Right atrium auricular region (tissue), 2 donors: ENCODE measurements around the gene SLC12A5. TPM values are rescaled to one million over a fixed set of nuclear protein-coding genes. Genes with fewer than 3 reads are reported as not detected.
A peak's percentile ranks its signal among the peaks of the same experiment; 100 is the strongest.

ENCODE experiments used
- DNase-seq: peaks from one replicate; pipeline ENCODE4 v3.0.0-alpha.2; 2019; ENCODE audit warnings: low spot score
- H3K27ac ChIP-seq, 2 donors: fragments of 200-600 bp; sonication (generic); 1 replicate in 1 of 2; 2 replicates in 1 of 2; pipeline ENCODE4 v1.5.1; 2016 to 2019
- H3K27me3 ChIP-seq, 2 donors: fragments of 200-600 bp; sonication (generic); one replicate each; pipeline versions ENCODE4 v1.5.1 to v1.6.0; 2017 to 2019
- H3K36me3 ChIP-seq: fragments of 200-600 bp; sonication (generic); one replicate; pipeline ENCODE4 v1.5.1; 2016
- H3K4me1 ChIP-seq, 2 donors: fragments of 200-600 bp; sonication (generic); one replicate each; pipeline versions ENCODE4 v1.5.1 to v1.6.0; 2017 to 2019
- H3K4me3 ChIP-seq, 2 donors: fragments of 200-600 bp; sonication (generic); 1 replicate in 1 of 2; 2 replicates in 1 of 2; pipeline ENCODE4 v1.5.1; 2017 to 2019; ENCODE audit warnings: mild to moderate bottlenecking in 1 of 2, moderate library complexity in 1 of 2
- H3K9me3 ChIP-seq, 2 donors: fragments of 200-600 bp; sonication (generic); one replicate each; pipeline ENCODE4 v1.5.1; 2019
- total RNA-seq, 2 donors: library from RNA; depleted of rRNA; stranded (reverse); fragments of >200 nt; gene quantifications; one replicate each; pipeline ENCODE4 v1.1.0, GENCODE V29; 2016
- TF ChIP-seq, protein P1 (sequence below), 2 donors: fragments of 200-600 bp; sonication (generic); IDR thresholded peaks; one replicate each; pipeline ENCODE4 v1.5.1; 2019; ENCODE audit warnings: antibody characterized with exemption in 2 of 2

SLC12A5 gene
- total RNA-seq, 2 donors from 2014 or later = not detected

GRCh38 chr20:46020555-46020954, 8.5 kb upstream of the SLC12A5 start:
- no peaks in the 10 kb centered on the region for H3K36me3 ChIP-seq
- no peaks in the 10 kb centered on the region for H3K9me3 ChIP-seq
- DNase-seq = no peak
- TF ChIP-seq, protein P1, sequence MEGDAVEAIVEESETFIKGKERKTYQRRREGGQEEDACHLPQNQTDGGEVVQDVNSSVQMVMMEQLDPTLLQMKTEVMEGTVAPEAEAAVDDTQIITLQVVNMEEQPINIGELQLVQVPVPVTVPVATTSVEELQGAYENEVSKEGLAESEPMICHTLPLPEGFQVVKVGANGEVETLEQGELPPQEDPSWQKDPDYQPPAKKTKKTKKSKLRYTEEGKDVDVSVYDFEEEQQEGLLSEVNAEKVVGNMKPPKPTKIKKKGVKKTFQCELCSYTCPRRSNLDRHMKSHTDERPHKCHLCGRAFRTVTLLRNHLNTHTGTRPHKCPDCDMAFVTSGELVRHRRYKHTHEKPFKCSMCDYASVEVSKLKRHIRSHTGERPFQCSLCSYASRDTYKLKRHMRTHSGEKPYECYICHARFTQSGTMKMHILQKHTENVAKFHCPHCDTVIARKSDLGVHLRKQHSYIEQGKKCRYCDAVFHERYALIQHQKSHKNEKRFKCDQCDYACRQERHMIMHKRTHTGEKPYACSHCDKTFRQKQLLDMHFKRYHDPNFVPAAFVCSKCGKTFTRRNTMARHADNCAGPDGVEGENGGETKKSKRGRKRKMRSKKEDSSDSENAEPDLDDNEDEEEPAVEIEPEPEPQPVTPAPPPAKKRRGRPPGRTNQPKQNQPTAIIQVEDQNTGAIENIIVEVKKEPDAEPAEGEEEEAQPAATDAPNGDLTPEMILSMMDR (IDR thresholded peaks at IDR 0.05) = no peak
- H3K4me1 ChIP-seq = peaks cover 0 to 18% of the 10 kb centered on the region in 2 donors
- H3K4me3 ChIP-seq = no peak overlapping the region
- no peak overlapping the region for H3K27ac ChIP-seq
- H3K27me3 ChIP-seq = peaks cover 5 to 15% of the 10 kb centered on the region in 2 donors

DNA sequence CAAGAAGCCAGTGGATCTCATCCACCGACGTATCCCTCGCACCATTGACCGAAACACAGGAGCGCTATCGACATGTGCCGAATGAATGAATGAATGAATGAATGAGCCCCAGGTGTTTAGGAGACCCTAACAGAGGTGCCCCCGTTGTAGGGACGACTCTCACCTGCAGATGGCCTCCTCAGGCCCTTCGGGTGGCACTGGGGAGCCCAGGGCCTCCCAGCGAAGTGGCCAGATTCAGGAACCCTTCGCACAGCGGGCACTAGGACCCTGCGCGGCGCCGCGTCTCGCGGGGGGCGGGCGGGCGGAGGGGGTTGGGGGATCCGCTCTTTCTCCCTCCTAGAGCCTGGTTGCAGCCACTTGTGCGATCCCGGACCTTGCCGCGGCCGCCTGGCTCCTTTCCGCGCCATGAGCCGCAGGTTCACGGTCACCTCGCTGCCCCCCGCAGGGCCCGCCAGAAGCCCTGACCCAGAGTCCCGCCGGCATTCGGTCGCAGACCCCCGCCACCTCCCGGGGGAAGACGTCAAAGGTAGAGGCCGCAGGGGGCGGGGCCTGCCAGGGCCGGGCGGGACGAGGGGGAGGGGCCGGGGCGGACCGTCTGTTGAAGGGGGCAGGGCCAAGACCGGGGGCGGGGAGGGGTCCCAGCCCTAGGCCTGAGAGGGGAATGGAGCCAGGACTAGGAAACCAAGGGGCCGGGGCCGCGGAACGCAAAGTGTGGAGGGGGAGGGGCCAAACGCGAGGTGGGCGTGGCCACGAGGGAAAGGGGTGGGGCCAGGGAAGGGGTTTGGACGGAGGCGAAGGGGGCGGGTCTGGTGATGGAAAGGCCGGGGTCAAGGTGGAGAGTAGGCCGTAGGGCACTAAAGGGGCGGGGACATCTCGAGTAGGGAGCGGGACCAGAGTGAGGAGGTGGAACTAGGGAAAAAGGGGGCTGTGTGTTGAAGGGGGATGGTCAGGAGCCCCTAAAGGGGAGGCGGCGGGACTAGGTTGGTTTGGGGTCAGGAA, 7.4 kb upstream of the SLC12A5 start:
- H3K4me1 ChIP-seq = peaks cover 0 to 18% of the 10 kb centered on the region in 2 donors
- DNase-seq = no peak
- TF ChIP-seq, protein P1 (IDR thresholded peaks at IDR 0.05) = no peak
- no peak overlapping the region for H3K27ac ChIP-seq
- H3K36me3 ChIP-seq = no peaks in the 10 kb centered on the region
- H3K4me3 ChIP-seq = peak overlapping the region; percentile 26 to 45
- H3K9me3 ChIP-seq = no peaks in the 10 kb centered on the region
- peaks cover 5 to 15% of the 10 kb centered on the region in 2 donors for H3K27me3 ChIP-seq

DNA sequence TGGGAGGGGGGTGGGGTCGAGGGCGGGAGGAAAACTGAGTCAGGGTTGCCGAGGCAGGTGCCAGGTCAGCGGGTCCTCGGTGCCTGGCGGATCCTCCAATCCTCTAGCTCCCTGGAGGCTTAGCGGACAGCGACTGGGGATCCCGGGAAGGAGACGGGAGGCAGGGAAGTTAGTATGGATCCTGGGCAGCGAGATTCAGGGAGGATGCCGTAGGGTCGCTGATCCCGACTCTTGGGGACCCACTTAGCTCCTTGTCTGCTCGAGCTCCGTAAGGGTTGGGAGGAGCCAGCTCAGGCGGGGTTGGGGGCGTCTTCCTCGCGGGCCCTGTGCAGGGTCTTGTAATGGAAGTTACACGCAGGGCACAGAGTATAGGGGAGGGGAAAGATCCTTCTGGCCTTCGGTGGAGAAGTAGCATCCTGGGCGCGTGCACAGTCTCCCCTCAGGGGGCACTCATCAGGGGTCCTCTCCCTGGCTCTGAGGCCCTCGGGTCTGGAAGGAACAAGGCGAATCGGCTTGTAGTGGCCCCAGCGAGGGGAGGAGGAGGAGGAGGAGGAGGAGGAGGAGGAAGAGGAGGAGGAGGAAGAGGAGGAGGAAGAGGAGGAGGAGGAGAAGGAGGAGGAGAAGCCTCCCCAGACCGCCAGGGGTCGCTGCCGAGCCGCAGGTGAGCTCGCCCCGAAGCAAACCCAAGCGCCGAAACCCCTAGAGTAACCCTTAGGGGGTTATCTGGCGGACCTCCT, 6.4 kb upstream of the SLC12A5 start:
- DNase-seq = no peak
- Histone ChIP-seq H3K4me3 (peak overlapping the region in 1 of 2 donors; percentile 45), H3K4me1 (peaks cover 0 to 18% of the 10 kb centered on the region in 2 donors), H3K9me3 (no peaks in the 10 kb centered on the region), H3K27ac (no peak overlapping the region), H3K27me3 (peaks cover 5 to 15% of the 10 kb centered on the region in 2 donors), H3K36me3 (no peaks in the 10 kb centered on the region)
- TF ChIP-seq, protein P1 (IDR thresholded peaks at IDR 0.05) = peak; percentile 57 to 82

GRCh38 chr20:46023148-46023484, 5.9 kb upstream of the SLC12A5 start:
- Histone ChIP-seq H3K27ac (no peak overlapping the region), H3K4me3 (no peak overlapping the region), H3K9me3 (no peaks in the 10 kb centered on the region), H3K4me1 (peaks cover 0 to 18% of the 10 kb centered on the region in 2 donors), H3K27me3 (peaks cover 5 to 15% of the 10 kb centered on the region in 2 donors), H3K36me3 (no peaks in the 10 kb centered on the region)
- TF ChIP-seq, protein P1 (IDR thresholded peaks at IDR 0.05) = no peak
- DNase-seq = no peak

DNA sequence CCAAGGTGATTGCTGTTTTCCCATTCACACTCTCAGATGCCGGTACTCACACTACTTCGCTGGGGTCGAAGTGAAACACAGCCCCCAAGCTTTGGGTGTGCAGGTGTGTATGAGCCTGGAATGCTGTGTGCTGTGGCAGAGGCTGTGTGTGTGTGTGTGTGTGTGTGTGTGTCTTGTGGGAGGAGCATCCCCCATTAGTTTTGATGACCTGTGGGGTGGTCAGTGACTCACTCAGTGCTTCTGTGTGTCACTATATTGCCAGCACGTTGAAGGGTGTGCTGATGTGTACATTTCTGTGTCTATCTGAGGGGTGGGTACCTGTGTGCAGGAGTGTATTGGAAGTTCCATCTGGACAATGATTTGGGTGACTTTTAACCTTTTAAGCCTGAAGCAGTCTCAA, 5.0 kb upstream of the SLC12A5 start:
- DNase-seq = no peak
- TF ChIP-seq, protein P1 (IDR thresholded peaks at IDR 0.05) = no peak
- peaks cover 5 to 20% of the 10 kb centered on the region in 2 donors for H3K27me3 ChIP-seq
- H3K4me3 ChIP-seq = no peak overlapping the region
- H3K9me3 ChIP-seq = no peaks in the 10 kb centered on the region
- H3K4me1 ChIP-seq = peaks cover 0 to 18% of the 10 kb centered on the region in 2 donors
- no peaks in the 10 kb centered on the region for H3K36me3 ChIP-seq
- H3K27ac ChIP-seq = no peak overlapping the region
